Astrocyte (in vitro differentiated cells and primary cell): ENCODE measurements around the gene STX10.

Experiments
- CTCF ChIP-seq: IDR thresholded peaks from 2 replicates; pipeline ENCODE4 v1.5.1; 2011; ENCODE audit warnings: low read depth, mild to moderate bottlenecking, inconsistent platforms, low read length, moderate library complexity; ENCODE audit not compliant: insufficient read depth
- EZH2 ChIP-seq: IDR thresholded peaks from 2 replicates; pipeline ENCODE4 v1.6.1; 2012; ENCODE audit warnings: mild to moderate bottlenecking, low read length, inconsistent platforms; ENCODE audit not compliant: insufficient read depth

- TF ChIP-seq CTCF (no peak), EZH2 (no peak)
Measured at GRCh38 chr19:13103581-13104359, 46.4 kb downstream of the STX10 start.
